ENCODE data around the gene TUSC2. TPM values are rescaled to one million over a fixed set of nuclear protein-coding genes. Genes with fewer than 3 reads are reported as not detected.

The TUSC2 gene
- total and polyA plus RNA-seq, 9 of the 15 experiments (the other 6 are each of a cell fraction or from before 2014, with no cell fraction given): 2.8 to 67.5 (median 25.8) TPM

DNA sequence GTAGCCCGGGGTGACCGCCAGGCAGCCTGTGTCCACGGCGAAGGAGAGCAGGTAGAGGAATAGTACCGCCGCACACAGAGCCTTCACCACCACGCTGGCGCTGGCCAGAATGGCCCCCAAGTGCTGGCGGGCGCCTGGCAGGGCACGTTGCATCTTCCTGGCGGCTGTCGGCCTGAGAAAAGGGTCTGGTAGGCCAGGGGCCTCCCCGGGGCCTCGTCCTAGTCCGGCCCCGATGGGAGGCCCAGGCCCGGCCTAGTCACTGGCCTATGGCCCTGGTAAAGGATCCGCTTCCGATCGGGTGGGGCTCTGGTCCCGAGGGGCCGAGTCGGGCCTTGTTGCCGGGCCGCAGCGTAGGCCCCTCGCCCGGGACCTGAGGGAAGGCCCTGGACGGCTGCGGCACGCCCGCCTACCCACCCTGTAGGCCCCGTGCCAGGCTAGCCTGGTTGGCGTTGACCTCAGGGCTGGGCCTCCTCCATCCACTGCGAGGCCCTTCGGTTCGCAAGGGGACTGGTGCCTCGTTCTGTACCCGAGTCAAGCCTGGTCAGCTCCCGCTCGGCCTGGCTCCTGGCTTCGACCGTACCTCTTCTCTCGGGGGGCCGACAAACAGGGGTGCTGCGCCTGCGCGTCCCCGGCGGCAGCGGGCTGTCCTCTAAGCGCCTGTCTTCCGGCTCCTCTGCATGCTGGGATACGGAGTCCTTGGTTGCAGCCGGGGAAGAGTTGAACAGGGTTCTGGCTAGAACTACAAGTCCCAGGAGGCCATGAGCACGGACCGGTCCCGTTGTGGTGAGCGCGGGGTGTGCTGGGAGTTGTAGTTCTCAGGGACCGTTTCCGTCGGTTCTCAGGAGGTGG lies 31.1 kb upstream of the TUSC2 start, which contains the start of gene TMEM115 (continued):
- TF ChIP-seq, protein P1, sequence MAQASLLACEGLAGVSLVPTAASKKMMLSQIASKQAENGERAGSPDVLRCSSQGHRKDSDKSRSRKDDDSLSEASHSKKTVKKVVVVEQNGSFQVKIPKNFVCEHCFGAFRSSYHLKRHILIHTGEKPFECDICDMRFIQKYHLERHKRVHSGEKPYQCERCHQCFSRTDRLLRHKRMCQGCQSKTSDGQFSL (CRISPR knock-in tag; IDR thresholded peaks at IDR 0.05): no peak
- TF ChIP-seq, protein P1 (tag; IDR thresholded peaks at IDR 0.05): no peak
- TF ChIP-seq, protein P2, sequence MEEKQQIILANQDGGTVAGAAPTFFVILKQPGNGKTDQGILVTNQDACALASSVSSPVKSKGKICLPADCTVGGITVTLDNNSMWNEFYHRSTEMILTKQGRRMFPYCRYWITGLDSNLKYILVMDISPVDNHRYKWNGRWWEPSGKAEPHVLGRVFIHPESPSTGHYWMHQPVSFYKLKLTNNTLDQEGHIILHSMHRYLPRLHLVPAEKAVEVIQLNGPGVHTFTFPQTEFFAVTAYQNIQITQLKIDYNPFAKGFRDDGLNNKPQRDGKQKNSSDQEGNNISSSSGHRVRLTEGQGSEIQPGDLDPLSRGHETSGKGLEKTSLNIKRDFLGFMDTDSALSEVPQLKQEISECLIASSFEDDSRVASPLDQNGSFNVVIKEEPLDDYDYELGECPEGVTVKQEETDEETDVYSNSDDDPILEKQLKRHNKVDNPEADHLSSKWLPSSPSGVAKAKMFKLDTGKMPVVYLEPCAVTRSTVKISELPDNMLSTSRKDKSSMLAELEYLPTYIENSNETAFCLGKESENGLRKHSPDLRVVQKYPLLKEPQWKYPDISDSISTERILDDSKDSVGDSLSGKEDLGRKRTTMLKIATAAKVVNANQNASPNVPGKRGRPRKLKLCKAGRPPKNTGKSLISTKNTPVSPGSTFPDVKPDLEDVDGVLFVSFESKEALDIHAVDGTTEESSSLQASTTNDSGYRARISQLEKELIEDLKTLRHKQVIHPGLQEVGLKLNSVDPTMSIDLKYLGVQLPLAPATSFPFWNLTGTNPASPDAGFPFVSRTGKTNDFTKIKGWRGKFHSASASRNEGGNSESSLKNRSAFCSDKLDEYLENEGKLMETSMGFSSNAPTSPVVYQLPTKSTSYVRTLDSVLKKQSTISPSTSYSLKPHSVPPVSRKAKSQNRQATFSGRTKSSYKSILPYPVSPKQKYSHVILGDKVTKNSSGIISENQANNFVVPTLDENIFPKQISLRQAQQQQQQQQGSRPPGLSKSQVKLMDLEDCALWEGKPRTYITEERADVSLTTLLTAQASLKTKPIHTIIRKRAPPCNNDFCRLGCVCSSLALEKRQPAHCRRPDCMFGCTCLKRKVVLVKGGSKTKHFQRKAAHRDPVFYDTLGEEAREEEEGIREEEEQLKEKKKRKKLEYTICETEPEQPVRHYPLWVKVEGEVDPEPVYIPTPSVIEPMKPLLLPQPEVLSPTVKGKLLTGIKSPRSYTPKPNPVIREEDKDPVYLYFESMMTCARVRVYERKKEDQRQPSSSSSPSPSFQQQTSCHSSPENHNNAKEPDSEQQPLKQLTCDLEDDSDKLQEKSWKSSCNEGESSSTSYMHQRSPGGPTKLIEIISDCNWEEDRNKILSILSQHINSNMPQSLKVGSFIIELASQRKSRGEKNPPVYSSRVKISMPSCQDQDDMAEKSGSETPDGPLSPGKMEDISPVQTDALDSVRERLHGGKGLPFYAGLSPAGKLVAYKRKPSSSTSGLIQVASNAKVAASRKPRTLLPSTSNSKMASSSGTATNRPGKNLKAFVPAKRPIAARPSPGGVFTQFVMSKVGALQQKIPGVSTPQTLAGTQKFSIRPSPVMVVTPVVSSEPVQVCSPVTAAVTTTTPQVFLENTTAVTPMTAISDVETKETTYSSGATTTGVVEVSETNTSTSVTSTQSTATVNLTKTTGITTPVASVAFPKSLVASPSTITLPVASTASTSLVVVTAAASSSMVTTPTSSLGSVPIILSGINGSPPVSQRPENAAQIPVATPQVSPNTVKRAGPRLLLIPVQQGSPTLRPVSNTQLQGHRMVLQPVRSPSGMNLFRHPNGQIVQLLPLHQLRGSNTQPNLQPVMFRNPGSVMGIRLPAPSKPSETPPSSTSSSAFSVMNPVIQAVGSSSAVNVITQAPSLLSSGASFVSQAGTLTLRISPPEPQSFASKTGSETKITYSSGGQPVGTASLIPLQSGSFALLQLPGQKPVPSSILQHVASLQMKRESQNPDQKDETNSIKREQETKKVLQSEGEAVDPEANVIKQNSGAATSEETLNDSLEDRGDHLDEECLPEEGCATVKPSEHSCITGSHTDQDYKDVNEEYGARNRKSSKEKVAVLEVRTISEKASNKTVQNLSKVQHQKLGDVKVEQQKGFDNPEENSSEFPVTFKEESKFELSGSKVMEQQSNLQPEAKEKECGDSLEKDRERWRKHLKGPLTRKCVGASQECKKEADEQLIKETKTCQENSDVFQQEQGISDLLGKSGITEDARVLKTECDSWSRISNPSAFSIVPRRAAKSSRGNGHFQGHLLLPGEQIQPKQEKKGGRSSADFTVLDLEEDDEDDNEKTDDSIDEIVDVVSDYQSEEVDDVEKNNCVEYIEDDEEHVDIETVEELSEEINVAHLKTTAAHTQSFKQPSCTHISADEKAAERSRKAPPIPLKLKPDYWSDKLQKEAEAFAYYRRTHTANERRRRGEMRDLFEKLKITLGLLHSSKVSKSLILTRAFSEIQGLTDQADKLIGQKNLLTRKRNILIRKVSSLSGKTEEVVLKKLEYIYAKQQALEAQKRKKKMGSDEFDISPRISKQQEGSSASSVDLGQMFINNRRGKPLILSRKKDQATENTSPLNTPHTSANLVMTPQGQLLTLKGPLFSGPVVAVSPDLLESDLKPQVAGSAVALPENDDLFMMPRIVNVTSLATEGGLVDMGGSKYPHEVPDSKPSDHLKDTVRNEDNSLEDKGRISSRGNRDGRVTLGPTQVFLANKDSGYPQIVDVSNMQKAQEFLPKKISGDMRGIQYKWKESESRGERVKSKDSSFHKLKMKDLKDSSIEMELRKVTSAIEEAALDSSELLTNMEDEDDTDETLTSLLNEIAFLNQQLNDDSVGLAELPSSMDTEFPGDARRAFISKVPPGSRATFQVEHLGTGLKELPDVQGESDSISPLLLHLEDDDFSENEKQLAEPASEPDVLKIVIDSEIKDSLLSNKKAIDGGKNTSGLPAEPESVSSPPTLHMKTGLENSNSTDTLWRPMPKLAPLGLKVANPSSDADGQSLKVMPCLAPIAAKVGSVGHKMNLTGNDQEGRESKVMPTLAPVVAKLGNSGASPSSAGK (IDR thresholded peaks at IDR 0.05): peak; percentile 72
- TF ChIP-seq, protein P3, sequence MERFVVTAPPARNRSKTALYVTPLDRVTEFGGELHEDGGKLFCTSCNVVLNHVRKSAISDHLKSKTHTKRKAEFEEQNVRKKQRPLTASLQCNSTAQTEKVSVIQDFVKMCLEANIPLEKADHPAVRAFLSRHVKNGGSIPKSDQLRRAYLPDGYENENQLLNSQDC (CRISPR knock-in tag; IDR thresholded peaks at IDR 0.05): no peak
- TF ChIP-seq RBM25 (IDR thresholded peaks at IDR 0.05; ENCODE audit: low read depth, low read length, severe bottlenecking) (no peak), TBL1XR1 (IDR thresholded peaks at IDR 0.05; ENCODE audit: low read length in 2 of 2) (0 out of 4 replicates have a peak, but pooled peaks of 1 of the 2 experiments have one; percentile 18), CHD2 (IDR thresholded peaks at IDR 0.05; ENCODE audit: low read depth, low read length) (no peak; the same call in 1 of the 2 replicates), ZNF121 (CRISPR knock-in tag; conservative IDR thresholded peaks at IDR 0.05) (no peak), NRF1 (conservative IDR thresholded peaks at IDR 0.05 in 1 of 2, IDR thresholded peaks at IDR 0.05 in 1 of 2) (peak; percentile 95 to 96)
- TF ChIP-seq, protein P4, sequence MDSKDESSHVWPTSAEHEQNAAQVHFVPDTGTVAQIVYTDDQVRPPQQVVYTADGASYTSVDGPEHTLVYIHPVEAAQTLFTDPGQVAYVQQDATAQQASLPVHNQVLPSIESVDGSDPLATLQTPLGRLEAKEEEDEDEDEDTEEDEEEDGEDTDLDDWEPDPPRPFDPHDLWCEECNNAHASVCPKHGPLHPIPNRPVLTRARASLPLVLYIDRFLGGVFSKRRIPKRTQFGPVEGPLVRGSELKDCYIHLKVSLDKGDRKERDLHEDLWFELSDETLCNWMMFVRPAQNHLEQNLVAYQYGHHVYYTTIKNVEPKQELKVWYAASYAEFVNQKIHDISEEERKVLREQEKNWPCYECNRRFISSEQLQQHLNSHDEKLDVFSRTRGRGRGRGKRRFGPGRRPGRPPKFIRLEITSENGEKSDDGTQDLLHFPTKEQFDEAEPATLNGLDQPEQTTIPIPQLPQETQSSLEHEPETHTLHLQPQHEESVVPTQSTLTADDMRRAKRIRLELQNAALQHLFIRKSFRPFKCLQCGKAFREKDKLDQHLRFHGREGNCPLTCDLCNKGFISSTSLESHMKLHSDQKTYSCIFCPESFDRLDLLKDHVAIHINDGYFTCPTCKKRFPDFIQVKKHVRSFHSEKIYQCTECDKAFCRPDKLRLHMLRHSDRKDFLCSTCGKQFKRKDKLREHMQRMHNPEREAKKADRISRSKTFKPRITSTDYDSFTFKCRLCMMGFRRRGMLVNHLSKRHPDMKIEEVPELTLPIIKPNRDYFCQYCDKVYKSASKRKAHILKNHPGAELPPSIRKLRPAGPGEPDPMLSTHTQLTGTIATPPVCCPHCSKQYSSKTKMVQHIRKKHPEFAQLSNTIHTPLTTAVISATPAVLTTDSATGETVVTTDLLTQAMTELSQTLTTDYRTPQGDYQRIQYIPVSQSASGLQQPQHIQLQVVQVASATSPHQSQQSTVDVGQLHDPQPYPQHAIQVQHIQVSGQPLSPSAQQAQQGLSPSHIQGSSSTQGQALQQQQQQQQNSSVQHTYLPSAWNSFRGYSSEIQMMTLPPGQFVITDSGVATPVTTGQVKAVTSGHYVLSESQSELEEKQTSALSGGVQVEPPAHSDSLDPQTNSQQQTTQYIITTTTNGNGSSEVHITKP (IDR thresholded peaks at IDR 0.05; ENCODE audit: partially characterized antibody): peak; percentile 51
